ENCODE results near the gene ZNF579.

DNA sequence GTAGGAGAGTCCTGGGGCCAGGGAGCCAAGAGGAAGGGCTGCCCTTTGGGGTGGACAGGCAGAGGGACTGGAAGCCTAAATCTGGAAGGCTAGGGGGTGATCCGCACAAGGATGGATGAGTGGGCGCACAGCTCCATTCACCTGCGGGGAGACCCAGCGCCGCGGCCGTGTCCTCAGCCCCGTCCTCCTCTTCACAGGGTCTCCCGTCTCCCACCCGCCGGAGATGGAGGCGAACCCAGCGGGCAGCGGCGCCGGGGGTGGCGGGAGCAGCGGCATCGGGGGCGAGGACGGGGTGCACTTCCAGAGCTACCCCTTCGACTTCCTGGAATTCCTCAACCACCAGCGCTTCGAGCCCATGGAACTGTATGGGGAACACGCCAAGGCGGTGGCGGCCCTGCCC, 32.7 kb upstream of the ZNF579 start:
- no peak for TF ChIP-seq POLR2AphosphoS5 (IDR thresholded peaks at IDR 0.05; ENCODE audit: low read depth, low read length)
- TF ChIP-seq POLR2A (IDR thresholded peaks at IDR 0.05; ENCODE audit: low read depth, low read length), result no peak
- no peak for TF ChIP-seq SPI1 (IDR thresholded peaks at IDR 0.05; ENCODE audit: low read depth, low read length)
- TF ChIP-seq PAX5 (IDR thresholded peaks at IDR 0.05; ENCODE audit: insufficient read depth, low read length, severe bottlenecking), result no peak
- no peak for TF ChIP-seq TAF1 (IDR thresholded peaks at IDR 0.05; ENCODE audit: low read depth, low read length)
